ENCODE results near the gene PLA2G4E. TPM values are rescaled to one million over a fixed set of nuclear protein-coding genes. Genes with fewer than 3 reads are reported as not detected.

The PLA2G4E gene
- total and polyA plus RNA-seq, 8 donors = 0.06 to 1.2 (median 0.09) TPM

- no peak for TF ChIP-seq CTCF (IDR thresholded peaks at IDR 0.05)
- Histone ChIP-seq H3K27ac (no peak overlapping the region), H3K4me1 (peaks cover 20 to 34% of the 10 kb centered on the region in 2 donors), H3K27me3 (no peaks in the 10 kb centered on the region), H3K36me3 (peaks cover 0 to 37% of the 10 kb centered on the region in 2 donors), H3K4me3 (no peak overlapping the region), H3K9me3 (no peaks in the 10 kb centered on the region)
- no peak for ATAC-seq
- no peak for DNase-seq
- intact Hi-C loops (cut with DNase I) = no loop called here
These were observed 73.9 kb downstream of the PLA2G4E start for GRCh38 chr15:41946970-41947369.

GRCh38 chr15:41945731-41946130 is 75.1 kb downstream of the PLA2G4E start:
- H3K4me3 ChIP-seq = no peak overlapping the region
- H3K27ac ChIP-seq = peak overlapping the region in 1 of 2 donors; percentile 3
- no peak for TF ChIP-seq CTCF (IDR thresholded peaks at IDR 0.05)
- ATAC-seq = no peak
- peaks cover 20 to 42% of the 10 kb centered on the region in 2 donors for H3K4me1 ChIP-seq
- H3K36me3 ChIP-seq = peaks cover 0 to 35% of the 10 kb centered on the region in 2 donors
- no peak for DNase-seq
- intact Hi-C loops (cut with DNase I) = no loop called here
- no peaks in the 10 kb centered on the region for H3K27me3 ChIP-seq
- H3K9me3 ChIP-seq = no peaks in the 10 kb centered on the region

GRCh38 chr15:41945221-41945620 is 75.6 kb downstream of the PLA2G4E start:
- DNase-seq = no peak
- ATAC-seq = no peak
- H3K27ac ChIP-seq = peak overlapping the region in 1 of 2 donors; percentile 3
- H3K36me3 ChIP-seq = peaks cover 0 to 38% of the 10 kb centered on the region in 2 donors
- intact Hi-C loops (cut with DNase I) = no loop called here
- no peaks in the 10 kb centered on the region for H3K27me3 ChIP-seq
- H3K4me1 ChIP-seq = peaks cover 19 to 47% of the 10 kb centered on the region in 2 donors
- no peak for TF ChIP-seq CTCF (IDR thresholded peaks at IDR 0.05)
- H3K9me3 ChIP-seq = no peaks in the 10 kb centered on the region
- no peak overlapping the region for H3K4me3 ChIP-seq

GRCh38 chr15:41944313-41944940 is 76.4 kb downstream of the PLA2G4E start:
- H3K9me3 ChIP-seq = no peaks in the 10 kb centered on the region
- DNase-seq (no peak), ATAC-seq (peak; percentile 90)
- TF ChIP-seq CTCF (IDR thresholded peaks at IDR 0.05) = no peak
- peaks cover 11 to 43% of the 10 kb centered on the region in 2 donors for H3K4me1 ChIP-seq
- no peaks in the 10 kb centered on the region for H3K27me3 ChIP-seq
- H3K36me3 ChIP-seq = peaks cover 0 to 45% of the 10 kb centered on the region in 2 donors
- peak overlapping the region in 1 of 2 donors; percentile 33 for H3K27ac ChIP-seq
- intact Hi-C loops (cut with DNase I) = no loop called here
- no peak overlapping the region for H3K4me3 ChIP-seq

- H3K36me3 ChIP-seq = peaks cover 0 to 45% of the 10 kb centered on the region in 2 donors
- no peak for TF ChIP-seq CTCF (IDR thresholded peaks at IDR 0.05)
- intact Hi-C loops (cut with DNase I) = no loop called here
- peaks cover 9 to 43% of the 10 kb centered on the region in 2 donors for H3K4me1 ChIP-seq
- no peak overlapping the region for H3K4me3 ChIP-seq
- no peaks in the 10 kb centered on the region for H3K27me3 ChIP-seq
- ATAC-seq (no peak), DNase-seq (no peak)
- peak overlapping the region in 1 of 2 donors; percentile 33 for H3K27ac ChIP-seq
- H3K9me3 ChIP-seq = no peaks in the 10 kb centered on the region
These were observed 77.1 kb downstream of the PLA2G4E start for GRCh38 chr15:41943543-41944312.
